GM12801 (cell line): ENCODE measurements around the gene CUL1.

Source experiments
- CTCF ChIP-seq: IDR thresholded peaks from one replicate; pipeline ENCODE4 v1.5.1; 2011; ENCODE audit warnings: control low read depth; ENCODE audit not compliant: insufficient read length; ENCODE audit errors: extremely low read depth

CUL1 gene

GRCh38 chr7:148825338-148825737 is 126.6 kb downstream of the CUL1 start:
- TF ChIP-seq CTCF: no peak

DNA sequence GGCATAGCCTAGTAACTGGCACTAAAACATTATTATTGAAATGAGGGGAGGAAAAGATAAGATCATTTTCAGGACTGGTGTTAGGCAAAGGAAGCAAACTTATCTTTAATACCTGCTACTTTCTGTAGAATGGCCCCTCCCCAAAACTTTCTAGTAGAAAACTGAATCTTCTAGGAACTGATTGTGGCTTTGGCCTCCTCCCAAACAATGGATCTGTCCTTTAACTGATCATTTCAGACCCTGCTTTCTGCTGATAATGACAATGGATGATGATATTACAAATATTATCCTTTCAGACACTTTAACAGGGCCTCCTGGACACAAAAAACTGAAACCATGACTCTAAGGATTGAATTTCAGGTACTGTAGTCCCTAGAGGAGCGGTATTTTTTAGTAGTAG is 130.3 kb downstream of the CUL1 start:
- TF ChIP-seq CTCF: no peak

DNA sequence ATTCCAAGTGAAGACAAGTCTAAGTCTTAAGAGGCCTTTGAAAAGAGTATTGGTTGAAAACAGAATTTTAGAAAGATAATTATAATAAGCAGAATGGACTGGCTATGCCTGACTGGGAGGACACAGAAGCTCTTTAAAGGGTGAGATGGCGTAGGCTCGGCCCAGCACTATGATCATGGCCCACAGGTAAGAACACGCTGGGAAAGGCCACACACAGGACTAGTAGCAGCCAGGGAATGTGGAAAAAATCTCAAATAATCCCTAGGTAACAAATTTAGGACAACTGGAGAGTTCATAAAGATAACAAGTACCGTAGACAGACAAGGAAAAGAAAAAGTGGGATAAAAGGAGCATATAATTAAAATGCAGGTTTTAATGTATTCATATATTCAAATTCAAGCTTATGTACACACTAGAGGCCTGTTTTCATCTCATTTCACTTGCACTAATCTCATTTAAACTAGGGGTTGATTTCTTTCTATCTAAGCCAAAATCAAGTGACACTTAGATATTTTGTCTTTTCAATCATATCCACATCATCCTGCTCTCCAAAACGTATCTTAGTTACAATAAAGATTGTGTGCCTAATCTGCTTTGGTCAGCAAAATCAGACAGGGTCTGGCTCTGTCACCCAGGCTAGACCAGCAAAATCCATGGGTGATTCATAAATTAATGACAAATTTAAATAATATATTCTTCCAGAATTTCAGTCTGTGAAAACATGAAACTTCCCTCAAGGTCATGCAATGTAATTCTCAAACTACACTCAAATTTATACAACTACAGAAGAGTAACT is 132.4 kb downstream of the CUL1 start:
- TF ChIP-seq CTCF: no peak

GRCh38 chr7:148831782-148832181 is 133.1 kb downstream of the CUL1 start:
- no peak for TF ChIP-seq CTCF

- TF ChIP-seq CTCF: no peak
Observed at GRCh38 chr7:148834605-148835004, 135.9 kb downstream of the CUL1 start.

DNA sequence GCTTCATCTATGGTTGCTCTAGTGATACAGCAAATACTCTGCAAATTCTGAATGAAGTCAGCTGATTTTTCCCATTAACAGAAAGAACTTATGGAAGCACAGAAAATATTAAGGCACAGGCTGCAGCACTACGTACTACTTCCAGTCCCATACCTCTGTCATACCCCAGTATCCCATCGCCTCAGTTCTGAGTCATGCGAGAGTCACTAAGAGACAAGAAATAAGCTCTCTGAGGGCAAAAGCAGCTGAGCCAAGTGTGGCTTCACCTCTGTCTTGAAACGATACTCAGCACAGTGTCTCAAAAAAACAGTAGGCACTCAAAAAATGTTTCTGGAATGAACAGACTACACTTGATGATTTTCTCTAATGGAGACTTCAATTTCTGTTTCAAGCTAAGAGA is 137.2 kb downstream of the CUL1 start:
- no peak for TF ChIP-seq CTCF

- no peak for TF ChIP-seq CTCF
Observed at GRCh38 chr7:148838905-148839304, 140.2 kb downstream of the CUL1 start.
